Left lung (tissue), 10 donors: Measurements from ENCODE around the gene PPARA. TPM values are rescaled to one million over a fixed set of nuclear protein-coding genes. Genes with fewer than 3 reads are reported as not detected.

ENCODE experiments used
- ATAC-seq: fragments of 200-7000 bp; cut with Tn5 transposase; one replicate; pipeline ENCODE4 v1.9.1; 2020; ENCODE audit warnings: moderate library complexity
- DNase-seq, 4 donors: peaks; one replicate each; pipeline ENCODE4 v3.0.0-alpha.2; 2013 to 2020
- H3K27ac ChIP-seq, 2 donors: fragments of 200-600 bp; sonication (generic) in 1 of 2; one replicate each; pipeline versions ENCODE4 v1.5.0 to v1.8.0; 2020 to 2021
- H3K27me3 ChIP-seq, 2 donors: fragments of 200-600 bp; sonication (generic) in 1 of 2; one replicate each; pipeline versions ENCODE4 v1.5.0 to v1.8.0; 2020 to 2021
- H3K36me3 ChIP-seq, 2 donors: fragments of 200-600 bp; sonication (generic) in 1 of 2; one replicate each; pipeline versions ENCODE4 v1.5.0 to v1.8.0; 2020 to 2021
- H3K4me1 ChIP-seq, 2 donors: fragments of 200-600 bp; one replicate each; pipeline ENCODE4 v1.8.0; 2021
- H3K4me3 ChIP-seq, 2 donors: fragments of 200-600 bp; sonication (generic) in 1 of 2; one replicate each; pipeline versions ENCODE4 v1.5.0 to v1.8.0; 2020 to 2021; ENCODE audit warnings: mild to moderate bottlenecking in 1 of 2
- H3K9me3 ChIP-seq, 2 donors: fragments of 200-600 bp; sonication (generic) in 1 of 2; one replicate each; pipeline versions ENCODE4 v1.5.0 to v1.8.0; 2020 to 2021
- CTCF ChIP-seq, 2 donors: fragments of 200-600 bp; sonication (generic) in 1 of 2; IDR thresholded peaks; one replicate each; pipeline versions ENCODE4 v1.5.0 to v1.8.0; 2021; ENCODE audit warnings: antibody characterized with exemption in 2 of 2
- intact Hi-C, 2 donors: fragments of 100-400 bp; cut with DNase I; formaldehyde crosslinking; loops; one replicate each; pipeline versions ENCODE4 v1.11.2 to v1.14.2; 2022
- polyA plus RNA-seq, 6 donors: library from polyadenylated mRNA; unstranded; fragments of 120-200 nt; gene quantifications; one replicate each; pipeline ENCODE4 v1.2.1, GENCODE V29; 2013; ENCODE audit not compliant: insufficient read length in 6 of 6
- total RNA-seq, 2 donors: library from RNA; stranded (reverse); fragmentation: NEBNext Ultra II Directional; extraction: Animal tissue kit (Norgen Biotek cat#: 25700); gene quantifications; one replicate each; pipeline ENCODE4 v1.2.1, GENCODE V29; 2021
- donor health status: DM: no; HTN: yes; CAD: no.
- donor health status: DM: no; HTN: no; CAD: no.

Gene PPARA
- total and polyA plus RNA-seq, 8 donors = 13.8 to 22.3 (median 15.8) TPM

GRCh38 chr22:46278656-46279645, 128.6 kb downstream of the PPARA start:
- DNase-seq (no peak), ATAC-seq (no peak)
- Histone ChIP-seq H3K27me3 (no peaks in the 10 kb centered on the region), H3K9me3 (no peaks in the 10 kb centered on the region), H3K36me3 (peaks cover 0 to 96% of the 10 kb centered on the region in 2 donors), H3K4me1 (peaks cover 0 to 12% of the 10 kb centered on the region in 2 donors), H3K27ac (no peak overlapping the region), H3K4me3 (no peak overlapping the region)
- TF ChIP-seq CTCF (IDR thresholded peaks at IDR 0.05) = no peak
- intact Hi-C loops = no loop called here

GRCh38 chr22:46280063-46280817, 129.9 kb downstream of the PPARA start:
- no peak overlapping the region for H3K4me3 ChIP-seq
- H3K9me3 ChIP-seq = no peaks in the 10 kb centered on the region
- peaks cover 0 to 12% of the 10 kb centered on the region in 2 donors for H3K4me1 ChIP-seq
- intact Hi-C loops = no loop called here
- TF ChIP-seq CTCF (IDR thresholded peaks at IDR 0.05) = no peak
- ATAC-seq (no peak), DNase-seq (no peak)
- H3K27ac ChIP-seq = no peak overlapping the region
- H3K36me3 ChIP-seq = peaks cover 0 to 96% of the 10 kb centered on the region in 2 donors
- H3K27me3 ChIP-seq = no peaks in the 10 kb centered on the region

- DNase-seq (no peak), ATAC-seq (peak; percentile 36)
Measured at GRCh38 chr22:46280999-46281623, 130.8 kb downstream of the PPARA start.

DNA sequence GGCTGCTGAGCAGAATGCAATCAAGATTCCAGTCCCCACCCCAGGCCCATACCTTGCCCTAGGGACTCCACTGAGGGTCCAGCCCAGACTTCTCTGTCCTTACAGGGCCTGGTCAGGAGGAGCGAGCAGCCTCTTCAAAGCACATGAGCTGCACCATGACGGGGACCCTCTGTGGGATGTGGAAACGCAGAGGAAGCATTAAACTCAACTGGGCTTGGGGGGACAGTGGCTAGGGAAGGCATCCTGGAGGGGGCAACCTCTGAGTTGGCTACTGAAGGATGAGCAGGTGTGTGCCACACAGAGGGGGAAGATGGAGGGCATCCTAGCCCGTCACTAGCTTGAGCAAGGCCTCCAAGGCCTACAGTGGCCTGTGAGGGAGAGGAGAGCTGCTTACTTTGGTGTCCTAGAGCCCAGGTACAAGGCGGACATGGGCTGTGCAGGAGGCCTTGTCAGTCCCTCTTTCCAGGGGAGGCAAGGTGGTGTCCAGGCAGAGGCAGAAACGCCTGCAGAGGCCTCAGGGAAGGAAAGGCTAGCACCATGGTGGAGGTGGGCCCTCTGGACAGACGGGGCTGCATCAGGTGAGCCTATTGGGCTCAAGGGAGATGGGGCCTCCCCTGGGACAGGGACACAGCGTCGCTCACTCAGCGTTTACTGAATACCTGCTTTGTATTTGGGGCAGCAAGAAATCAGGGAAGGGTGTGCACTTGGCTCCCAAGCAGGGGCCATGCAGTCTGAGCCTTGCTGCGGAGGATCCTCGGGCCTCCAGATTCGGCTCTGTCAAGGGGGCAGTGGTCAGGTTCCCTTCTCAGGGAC, 131.7 kb downstream of the PPARA start:
- Histone ChIP-seq H3K36me3 (peaks cover 0 to 100% of the 10 kb centered on the region in 2 donors), H3K27me3 (no peaks in the 10 kb centered on the region), H3K27ac (no peak overlapping the region), H3K4me3 (no peak overlapping the region), H3K4me1 (peaks cover 0 to 15% of the 10 kb centered on the region in 2 donors), H3K9me3 (no peaks in the 10 kb centered on the region)
- no peak for TF ChIP-seq CTCF (IDR thresholded peaks at IDR 0.05)
- DNase-seq (no peak), ATAC-seq (no peak)
- intact Hi-C loops = no loop called here

More at GRCh38 chr22:46280999-46281623, 130.8 kb downstream of the PPARA start:
- intact Hi-C loops = no loop called here
- Histone ChIP-seq H3K27ac (no peak overlapping the region), H3K4me3 (no peak overlapping the region), H3K9me3 (no peaks in the 10 kb centered on the region), H3K4me1 (peaks cover 0 to 12% of the 10 kb centered on the region in 2 donors), H3K36me3 (peaks cover 0 to 96% of the 10 kb centered on the region in 2 donors), H3K27me3 (no peaks in the 10 kb centered on the region)
- TF ChIP-seq CTCF (IDR thresholded peaks at IDR 0.05) = no peak
